HG02588 (cell line): ENCODE data around the gene CAPN13.

Source experiments
- ATAC-seq: cut with Tn5 transposase; IDR thresholded peaks from one replicate; pipeline ENCODE4 v1.9.1; 2021; ENCODE audit warnings: mild to moderate bottlenecking, moderate library complexity; ENCODE audit not compliant: unreplicated experiment

Gene CAPN13, protein sequence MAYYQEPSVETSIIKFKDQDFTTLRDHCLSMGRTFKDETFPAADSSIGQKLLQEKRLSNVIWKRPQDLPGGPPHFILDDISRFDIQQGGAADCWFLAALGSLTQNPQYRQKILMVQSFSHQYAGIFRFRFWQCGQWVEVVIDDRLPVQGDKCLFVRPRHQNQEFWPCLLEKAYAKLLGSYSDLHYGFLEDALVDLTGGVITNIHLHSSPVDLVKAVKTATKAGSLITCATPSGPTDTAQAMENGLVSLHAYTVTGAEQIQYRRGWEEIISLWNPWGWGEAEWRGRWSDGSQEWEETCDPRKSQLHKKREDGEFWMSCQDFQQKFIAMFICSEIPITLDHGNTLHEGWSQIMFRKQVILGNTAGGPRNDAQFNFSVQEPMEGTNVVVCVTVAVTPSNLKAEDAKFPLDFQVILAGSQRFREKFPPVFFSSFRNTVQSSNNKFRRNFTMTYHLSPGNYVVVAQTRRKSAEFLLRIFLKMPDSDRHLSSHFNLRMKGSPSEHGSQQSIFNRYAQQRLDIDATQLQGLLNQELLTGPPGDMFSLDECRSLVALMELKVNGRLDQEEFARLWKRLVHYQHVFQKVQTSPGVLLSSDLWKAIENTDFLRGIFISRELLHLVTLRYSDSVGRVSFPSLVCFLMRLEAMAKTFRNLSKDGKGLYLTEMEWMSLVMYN

GRCh38 chr2:30807249-30807648 lies at the start of gene CAPN13:
Gene CAPN13, minus strand, starts transcription at chr2:30807446. Its CDS starts 20,121 bp downstream, at chr2:30787325.
- ATAC-seq: no peak

DNA sequence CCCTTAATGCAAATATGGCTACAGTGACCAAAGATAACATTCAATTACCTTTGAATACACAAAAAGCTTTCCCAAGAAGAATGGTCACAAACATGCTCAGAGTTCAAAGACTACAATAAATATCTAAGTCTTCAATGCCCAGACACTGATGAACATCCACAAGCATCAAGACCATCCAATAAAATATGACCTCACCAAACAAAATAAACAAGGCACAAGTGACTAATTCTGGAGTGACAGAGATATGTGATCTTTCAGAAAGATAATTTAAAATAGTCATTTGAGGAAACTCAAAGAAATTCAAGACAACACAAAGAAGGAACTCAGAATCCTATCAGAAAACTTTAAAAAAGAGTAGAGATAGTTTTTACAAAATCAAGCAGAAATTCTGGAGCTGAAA lies 40.6 kb upstream of the CAPN13 start:
- ATAC-seq: no peak

DNA sequence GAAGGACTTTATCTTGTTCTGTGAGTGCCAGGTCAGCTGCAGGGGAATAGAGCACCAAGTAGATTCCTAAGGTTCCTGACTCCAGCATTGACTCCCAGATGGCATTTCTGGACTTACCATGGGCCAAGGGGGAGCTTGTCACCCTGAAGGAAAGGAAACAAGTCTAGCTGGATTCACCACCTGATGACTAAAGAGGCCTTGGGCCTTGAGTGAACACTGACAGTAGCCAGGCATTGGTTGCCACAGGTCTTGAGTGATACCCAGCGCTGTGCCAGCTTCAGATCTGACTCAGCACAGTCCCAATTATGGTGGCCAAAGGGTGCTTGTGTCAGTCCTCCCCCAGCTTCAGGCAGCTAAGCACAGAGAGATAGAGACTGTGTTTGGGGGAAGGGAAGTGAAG lies 40.1 kb upstream of the CAPN13 start:
- no peak for ATAC-seq

- no peak for ATAC-seq
These were observed 21.3 kb upstream of the CAPN13 start for GRCh38 chr2:30828586-30828985.

GRCh38 chr2:30826916-30827315 lies 19.7 kb upstream of the CAPN13 start:
- no peak for ATAC-seq

DNA sequence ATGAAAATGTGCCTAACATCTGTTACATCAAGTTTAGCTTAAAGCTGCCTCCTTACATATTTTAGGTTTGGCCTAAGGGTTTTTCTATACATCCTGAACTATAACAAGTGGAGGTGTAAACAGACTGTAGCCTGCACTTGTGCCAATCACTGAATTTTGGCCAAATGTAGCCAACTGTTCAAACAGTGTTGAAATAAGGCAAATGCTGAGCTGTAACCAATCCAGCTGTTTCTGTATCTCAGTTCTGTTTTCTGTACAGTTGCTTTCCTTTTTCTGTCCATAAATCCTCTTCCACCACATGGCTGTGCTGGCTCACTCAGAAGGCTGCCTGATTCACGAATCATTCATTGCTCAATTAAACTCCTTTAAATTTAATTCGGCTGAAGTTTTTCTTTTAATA lies 19.2 kb upstream of the CAPN13 start:
- ATAC-seq: no peak

- no peak for ATAC-seq
These were observed 16.2 kb upstream of the CAPN13 start for GRCh38 chr2:30823452-30823851.

GRCh38 chr2:30821960-30822359 lies 14.7 kb upstream of the CAPN13 start:
- ATAC-seq: no peak

DNA sequence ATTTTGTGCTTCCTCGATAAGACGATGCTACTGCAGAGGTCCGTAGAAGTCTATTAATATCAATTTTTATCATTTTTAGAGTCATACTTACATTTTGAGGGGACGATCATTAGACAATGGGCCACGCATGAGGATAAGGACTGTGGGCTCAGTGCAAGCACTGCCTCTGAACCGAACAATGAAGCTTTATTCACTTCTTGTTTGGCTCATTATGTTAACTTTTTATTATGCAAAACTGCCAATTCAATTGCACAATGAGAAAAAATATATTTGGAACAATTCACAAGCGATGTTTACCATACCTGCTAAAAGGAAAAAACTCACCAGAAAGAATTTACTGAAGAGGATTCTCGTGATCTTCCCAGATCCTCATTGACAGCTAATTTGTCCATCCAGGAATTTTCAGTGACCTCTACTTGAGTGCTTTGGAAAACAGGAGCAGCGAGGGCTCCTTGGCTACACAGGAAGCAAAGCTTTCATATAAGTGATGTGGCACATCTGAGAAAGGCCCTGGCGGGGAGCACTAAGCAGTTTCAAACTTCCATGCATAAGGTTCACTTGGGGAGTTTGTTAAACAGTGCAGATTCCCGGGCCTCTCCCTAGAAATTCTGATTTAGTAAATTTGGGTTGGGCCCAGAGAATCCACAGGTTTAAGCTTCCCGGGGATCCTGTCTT lies 13.3 kb upstream of the CAPN13 start:
- no peak for ATAC-seq

DNA sequence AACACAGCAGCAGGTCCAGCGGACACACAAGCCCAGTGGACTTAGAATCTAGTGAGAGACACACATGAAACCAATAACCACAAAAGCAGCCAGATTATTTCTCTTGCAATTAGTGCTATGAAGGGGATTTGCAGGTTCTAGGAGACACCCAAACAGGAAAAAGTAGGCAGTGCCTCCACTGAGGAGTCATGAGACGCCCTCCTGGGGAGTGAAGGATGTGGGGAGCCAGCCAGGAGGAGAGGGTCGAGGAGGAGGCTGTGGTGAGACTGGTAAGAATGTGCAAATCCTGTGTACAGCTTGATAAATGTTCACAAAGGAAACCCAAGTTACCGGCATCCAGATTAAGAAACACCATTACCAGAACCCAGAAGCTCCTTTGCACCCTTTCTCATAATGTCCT lies 2.7 kb upstream of the CAPN13 start:
- ATAC-seq: no peak

DNA sequence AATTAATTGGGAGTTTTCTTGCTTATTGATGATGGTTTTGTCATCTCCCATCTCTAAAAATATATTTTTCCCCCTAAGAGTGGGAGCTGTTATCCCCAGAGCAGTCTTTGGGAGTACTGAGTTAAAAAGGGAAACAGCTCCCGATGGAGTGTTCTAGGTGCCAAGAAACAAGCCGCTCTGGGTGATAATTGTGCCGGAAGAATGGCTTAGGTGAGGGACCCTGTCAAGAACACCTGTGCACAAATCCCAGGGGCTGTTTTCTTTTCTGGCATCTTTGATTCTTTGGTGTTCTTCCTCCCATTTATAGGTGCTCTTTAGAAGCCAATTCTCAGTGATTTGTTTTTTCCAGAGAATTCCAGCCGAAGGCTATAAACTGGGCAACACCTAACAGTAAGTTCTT lies 1.4 kb upstream of the CAPN13 start:
- ATAC-seq: no peak

DNA sequence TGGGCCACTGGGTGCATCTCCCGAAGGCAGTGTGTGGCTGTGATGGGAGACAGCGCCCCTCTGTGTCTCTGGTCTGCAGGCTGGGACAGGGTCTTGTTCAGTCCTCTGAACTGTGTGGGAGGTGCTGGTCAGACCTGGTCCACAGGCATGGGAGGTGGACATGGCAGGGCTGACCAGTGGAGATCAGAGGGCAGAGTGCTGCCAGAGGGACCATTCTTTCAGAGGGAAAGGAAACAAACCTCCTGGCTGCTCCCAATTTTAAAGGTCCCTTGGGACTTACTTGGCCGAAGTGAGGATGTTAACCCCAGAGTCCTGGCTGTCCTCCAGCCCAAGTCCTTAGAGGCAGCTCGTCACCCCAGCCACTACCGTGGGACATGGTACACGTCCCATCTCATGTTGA lies 4.0 kb downstream of the CAPN13 start:
- no peak for ATAC-seq

GRCh38 chr2:30802611-30803010 lies 4.6 kb downstream of the CAPN13 start:
- no peak for ATAC-seq

DNA sequence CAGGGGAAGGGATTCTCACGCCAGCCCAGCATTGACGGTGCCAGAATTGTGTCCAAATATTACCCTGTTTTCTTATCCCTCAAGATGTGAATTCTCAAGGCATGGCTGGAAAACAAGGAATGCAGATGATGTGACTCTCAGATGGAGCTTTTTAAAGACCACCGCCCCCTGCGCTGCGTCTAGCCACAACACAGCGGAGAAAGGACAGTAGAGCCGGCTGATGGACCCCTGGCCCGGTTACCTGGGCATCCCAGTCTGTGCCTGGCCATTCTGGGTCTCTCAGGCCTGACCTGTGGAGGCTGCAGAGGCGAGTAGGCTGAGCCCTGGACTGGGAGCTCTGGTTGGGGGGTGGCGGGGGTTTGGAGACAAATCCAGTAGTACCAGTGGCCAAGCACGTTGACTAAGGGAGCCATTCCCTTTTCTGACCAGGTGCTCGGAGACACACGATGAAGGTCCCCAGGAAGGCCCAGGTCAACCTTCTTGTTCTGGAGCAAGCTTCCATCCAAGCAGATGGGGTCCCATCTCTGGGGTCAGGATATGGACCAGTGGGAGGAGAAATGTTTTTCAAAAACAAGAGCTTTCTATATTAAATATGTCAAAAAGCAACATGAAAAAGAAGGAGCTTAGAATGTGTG lies 5.3 kb downstream of the CAPN13 start:
- no peak for ATAC-seq

GRCh38 chr2:30800159-30800558 lies 7.1 kb downstream of the CAPN13 start:
- ATAC-seq: no peak

- ATAC-seq: no peak
These were observed 7.9 kb downstream of the CAPN13 start for GRCh38 chr2:30799366-30799765.

DNA sequence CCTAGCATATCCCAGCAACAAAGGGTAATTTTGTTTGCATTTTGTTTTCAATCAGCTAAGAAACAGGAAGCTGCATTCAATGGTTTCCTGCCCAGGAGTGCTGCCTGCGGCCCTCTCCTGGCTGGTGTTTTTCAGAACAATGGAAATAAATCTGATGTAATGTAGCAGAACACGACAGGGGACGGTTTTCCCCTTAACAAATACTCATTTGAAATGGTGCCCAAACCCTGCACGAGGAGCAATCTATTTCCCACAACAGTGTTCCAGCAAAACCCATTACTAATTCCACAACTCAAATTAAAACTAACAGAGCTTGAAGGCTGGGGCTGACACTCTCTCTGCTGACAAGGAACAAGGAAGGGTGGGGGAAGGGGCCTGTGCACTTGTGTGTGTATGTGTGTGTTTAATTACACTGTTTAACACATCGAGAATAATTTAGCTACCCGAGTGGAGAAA lies 8.7 kb downstream of the CAPN13 start:
- no peak for ATAC-seq

DNA sequence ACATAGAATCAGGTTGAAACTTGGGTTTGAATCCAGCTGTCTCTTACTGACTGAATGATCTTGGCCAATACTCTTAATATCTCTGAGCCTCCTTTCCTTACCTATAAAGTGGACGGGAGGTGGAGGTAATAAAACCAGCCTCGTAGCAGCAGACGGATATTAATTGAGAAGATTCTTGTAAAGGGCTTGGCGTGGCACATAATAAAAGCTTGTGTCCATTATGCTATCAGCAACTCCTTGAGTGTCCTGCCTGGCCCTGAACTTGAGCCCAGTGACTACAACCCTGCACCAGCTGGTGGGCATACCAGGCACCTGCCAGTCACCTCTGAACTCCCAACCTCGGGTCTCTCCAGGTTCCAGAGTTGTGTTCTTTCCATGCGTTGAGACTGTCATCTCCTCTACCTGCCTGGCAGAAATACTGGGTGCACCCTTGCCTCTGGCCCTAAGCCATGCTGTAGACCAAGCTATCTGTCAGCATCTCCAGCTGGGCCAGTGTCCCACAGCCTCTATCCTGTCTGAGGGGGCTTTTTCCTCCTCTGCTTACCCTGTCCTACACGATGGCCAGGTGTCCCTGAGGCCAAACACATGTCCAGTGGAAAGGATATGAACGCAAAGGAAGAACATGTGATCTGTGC lies 9.7 kb downstream of the CAPN13 start:
- ATAC-seq: no peak

DNA sequence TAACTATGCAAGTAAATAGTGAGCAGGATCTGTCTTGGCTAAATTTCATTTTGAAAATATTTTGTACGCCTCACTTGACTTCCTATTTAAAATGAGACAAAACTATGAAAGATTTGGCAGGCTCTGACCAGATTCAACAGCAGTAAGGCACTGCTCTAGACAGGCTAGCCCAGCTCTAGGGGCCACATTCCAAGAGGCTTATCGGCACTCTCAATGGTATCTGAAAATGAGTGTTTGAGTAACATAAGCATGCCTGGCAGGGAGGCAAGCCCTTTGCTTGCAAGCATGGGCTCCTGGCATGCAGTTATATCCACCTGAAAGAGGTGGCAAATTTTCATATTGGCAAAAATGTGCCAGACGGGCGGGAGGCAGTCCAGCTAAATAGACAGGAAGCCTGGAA lies 10.5 kb downstream of the CAPN13 start:
- no peak for ATAC-seq

DNA sequence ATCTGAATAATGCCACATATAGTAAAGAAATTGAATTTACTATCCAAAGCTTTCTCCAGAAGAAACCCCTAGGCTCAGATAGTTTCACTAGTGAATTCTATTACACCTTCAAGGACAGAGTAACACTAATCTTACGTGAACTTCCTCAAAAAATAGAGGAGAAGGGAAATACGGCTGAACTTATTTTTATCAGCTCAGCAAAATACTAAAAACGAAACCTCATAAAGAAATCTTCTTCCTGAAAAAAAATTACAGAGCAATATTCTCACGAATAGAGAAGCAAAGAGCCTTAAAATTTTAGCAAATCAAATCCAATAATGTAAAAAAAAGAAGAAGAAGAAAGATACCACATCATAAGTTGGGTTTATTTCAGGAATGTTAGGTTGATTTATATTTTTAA lies 14.7 kb downstream of the CAPN13 start:
- ATAC-seq: no peak

DNA sequence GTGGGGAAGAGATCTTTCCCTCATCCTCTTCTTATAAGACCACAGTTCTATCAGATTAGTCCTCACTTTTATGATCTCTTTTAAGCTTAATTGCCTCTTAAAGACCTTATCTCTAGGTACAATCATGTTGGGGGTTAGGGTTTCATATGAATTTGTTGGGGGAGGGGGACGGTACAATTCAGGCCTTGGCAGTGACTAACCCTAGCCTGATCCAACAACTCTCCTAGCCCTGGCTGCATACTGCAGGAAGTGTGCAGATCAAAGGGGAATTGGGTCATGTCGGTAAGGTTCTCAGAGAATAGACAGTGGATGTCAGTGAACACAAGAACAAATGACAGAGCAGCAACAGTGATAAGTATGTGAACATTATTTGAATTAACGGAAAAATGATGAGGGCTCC lies 16.4 kb downstream of the CAPN13 start:
- no peak for ATAC-seq
